NCI-H2227 treated with DMSO at 0.1 percent for 48 hours (cell line): Measurements from ENCODE around the gene PRKCH.

Experiments
- DNase-seq: peaks from one replicate; lab custom pipeline; 2025; lab: John Stamatoyannopoulos, UW

The PRKCH gene

DNA sequence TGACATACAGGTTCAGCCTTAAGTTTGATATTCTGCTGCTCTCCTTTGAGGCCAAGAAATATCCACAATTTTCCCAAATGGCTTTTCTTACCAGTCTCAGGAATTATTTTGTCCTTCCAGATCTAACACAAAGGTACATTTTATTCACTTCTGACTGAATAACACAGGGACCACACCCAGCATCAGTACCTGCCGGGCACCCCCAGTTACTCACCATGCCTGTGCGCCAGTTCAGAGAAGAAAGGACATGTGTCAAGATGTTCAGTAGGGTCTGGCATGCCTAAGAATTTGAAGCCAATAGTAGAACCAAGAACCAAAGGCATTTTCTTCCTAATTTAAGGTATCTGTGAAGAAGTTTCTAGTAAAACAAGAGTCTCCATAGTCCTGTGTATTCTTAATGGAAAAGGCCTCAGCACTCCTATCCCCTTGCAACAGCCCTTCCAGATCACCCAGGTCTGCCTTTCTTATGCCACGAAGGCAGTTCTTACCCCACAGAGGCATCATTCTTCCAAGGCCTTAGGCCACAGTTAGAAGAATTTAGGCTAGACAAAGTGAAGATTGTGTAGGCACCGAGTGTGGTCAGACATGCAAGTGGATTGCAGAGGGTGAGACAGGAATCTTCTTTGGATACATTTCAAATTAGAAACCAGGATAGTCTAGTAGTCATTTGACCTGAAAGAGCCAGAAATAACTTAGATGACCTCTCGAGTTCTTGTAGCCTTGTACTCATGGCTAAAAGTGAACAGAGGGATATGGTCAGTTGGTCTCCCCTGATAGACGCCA, 233.9 kb downstream of the PRKCH start:
- DNase-seq = no peak

DNA sequence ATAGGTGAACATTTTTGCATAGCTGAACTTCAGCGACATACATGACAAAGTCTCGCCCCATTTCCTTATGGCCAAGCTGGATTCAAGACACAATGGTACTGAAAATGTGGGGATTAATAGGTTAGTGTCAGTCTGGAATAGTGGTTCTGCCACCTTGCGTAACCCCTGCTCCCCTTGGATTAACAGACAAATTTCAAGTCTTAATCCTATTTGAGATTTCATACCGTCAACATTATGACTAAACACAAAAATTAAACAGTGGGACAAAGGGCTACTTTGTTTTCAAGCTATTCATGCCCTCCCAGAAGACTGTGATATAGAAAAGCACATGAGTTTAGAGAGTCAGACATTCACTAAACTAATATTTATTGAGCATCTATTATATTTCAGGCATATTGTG, 235.1 kb downstream of the PRKCH start:
- DNase-seq = no peak

DNA sequence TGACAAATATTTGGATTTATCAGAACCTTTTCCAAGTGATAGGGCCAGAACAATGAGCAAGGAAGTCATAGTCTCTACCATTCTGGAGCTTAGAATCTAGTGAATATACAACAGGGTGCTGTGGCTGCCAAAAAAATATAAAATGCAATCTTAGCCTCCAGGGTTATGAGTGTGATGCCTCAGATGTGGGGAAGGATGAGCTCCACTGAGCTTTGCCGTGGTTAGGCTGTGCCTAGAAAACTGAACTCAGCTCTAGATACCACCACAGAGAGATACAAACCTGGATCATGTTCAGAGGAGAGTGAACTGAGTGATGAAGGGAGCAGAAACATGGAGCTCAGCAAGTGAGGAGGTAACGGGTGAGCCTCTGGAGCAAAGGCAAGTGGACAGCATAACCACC, 235.9 kb downstream of the PRKCH start:
- DNase-seq = no peak

DNA sequence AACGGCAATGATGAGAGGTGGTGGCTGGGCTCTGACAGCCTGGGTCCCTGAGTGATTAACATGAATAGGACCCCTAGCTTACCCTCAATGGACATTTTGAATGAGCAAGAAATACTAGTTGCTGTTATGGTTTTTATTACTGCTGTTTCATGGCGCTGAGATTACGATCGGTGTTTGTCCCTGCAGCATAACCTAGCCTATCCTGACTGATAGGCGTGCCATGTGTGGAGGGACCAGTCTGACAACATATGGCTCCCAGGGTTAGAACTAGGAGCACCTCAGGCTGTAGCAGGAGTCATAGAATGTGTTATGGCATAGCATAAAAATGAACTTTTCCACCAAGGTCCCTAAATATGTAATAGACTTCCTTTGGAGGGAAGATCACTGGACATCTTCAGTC, 236.5 kb downstream of the PRKCH start:
- no peak for DNase-seq

DNA sequence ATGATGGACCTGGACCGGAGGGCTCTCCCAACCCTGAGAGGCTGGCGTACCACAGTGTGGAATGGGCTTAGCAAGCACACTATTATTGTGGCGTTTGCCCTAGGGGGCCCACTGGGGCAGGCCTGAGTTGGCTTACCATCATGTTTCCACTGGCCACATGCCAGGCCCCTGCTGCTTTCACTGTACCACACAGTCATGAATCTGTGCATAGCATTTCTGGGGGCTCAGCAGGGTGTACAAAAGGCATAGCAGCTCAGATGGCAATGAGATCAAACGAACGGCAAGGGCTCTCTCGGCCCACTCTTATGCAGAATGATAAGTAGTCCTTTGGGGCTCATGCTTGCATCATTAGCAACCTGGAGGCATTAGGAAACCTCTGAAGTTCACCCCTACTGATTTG, 236.9 kb downstream of the PRKCH start:
- no peak for DNase-seq

DNA sequence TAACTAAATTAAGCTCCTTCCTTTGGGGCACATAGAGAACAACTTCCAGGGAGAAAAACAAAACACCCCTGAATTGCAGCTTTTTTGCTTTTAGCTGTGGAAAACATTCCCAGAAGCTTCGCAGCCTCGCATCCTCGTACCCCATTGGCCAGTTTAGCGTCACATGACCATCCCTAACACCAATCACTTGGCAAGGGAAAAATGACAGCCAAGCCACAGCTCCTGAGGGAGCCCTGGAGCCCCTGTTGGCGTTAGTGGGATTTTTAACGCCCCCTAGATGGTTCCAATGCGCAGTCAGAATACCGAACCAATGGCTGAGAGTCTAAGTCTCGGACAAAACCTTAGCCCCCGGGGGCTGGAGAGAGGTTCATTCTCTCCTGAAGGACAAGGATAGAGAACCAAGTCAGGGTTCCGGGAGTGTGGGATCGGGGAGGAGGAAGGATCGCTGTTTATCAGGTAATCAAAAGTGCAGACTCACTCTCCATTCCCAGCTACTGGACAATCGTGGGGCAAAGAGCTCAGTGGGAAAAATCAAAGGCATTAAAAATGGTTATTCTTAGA, 238.3 kb downstream of the PRKCH start:
- DNase-seq = peak; percentile 79

DNA sequence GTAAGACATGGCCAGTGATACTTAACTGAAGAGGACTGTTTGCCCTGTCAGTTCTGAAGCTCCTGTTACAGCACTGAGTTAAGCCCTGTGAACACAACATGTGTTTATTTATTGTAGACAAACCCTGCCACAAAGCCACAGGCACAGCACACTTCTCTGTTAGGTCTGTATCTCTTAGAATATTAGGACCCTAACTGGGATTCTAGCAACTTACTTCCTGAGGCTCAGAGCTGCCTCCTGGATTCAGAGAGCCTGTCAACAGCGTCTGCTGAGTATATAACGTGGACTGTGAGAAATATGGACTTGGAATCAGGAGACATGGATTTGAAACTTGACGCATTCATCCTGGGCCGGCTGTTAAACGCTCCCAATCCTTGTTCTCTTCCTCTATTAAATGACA, 238.9 kb downstream of the PRKCH start:
- DNase-seq = no peak

DNA sequence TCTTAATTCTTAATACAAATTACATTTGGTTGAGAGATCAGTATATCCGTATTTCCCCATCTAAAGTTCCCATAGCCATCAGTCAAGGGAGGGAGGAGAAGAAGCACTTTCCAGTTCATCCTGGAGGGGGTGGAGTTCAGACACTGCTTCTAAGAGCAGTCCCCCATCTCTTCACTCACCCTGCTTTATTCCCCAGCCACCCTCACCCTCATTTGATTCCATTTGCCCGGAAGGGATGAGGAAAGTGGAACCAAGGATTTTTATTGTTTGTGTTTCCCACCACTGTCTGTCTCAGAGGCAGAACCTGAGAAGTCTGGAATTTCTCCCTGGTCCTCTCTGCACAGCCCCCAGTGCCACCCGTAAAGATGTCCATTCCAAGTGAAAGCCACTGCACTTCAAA, 239.7 kb downstream of the PRKCH start:
- DNase-seq = no peak

DNA sequence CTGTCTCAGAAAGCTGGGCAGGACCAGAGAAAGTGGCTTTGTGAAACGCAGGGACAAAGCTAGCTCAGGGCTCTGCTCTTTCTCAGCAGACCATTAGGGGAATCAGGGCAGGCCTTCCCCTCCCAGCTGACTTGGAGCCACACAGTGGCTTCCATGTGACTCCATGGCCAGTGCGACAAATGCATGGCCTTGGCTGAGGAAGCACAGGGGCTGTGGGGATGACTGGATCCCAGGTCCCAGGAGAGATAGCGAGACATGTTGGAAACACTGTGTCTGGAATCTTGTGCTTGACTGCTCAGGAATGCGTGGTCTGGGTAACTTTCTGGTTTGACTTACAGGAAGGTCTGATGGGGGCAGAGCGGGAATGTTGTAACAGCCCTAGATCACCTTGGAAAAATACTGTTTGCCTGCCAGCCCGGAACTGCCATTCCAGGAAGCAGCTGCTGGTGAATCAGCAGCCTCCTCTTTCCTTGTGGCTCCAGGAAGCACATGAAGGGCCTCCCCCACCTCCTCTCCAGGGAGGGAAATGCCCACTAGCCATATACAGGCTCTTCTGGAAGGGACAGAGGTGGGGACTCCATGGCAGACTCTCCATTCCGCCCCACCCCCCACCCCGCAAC, 240.4 kb downstream of the PRKCH start:
- no peak for DNase-seq

DNA sequence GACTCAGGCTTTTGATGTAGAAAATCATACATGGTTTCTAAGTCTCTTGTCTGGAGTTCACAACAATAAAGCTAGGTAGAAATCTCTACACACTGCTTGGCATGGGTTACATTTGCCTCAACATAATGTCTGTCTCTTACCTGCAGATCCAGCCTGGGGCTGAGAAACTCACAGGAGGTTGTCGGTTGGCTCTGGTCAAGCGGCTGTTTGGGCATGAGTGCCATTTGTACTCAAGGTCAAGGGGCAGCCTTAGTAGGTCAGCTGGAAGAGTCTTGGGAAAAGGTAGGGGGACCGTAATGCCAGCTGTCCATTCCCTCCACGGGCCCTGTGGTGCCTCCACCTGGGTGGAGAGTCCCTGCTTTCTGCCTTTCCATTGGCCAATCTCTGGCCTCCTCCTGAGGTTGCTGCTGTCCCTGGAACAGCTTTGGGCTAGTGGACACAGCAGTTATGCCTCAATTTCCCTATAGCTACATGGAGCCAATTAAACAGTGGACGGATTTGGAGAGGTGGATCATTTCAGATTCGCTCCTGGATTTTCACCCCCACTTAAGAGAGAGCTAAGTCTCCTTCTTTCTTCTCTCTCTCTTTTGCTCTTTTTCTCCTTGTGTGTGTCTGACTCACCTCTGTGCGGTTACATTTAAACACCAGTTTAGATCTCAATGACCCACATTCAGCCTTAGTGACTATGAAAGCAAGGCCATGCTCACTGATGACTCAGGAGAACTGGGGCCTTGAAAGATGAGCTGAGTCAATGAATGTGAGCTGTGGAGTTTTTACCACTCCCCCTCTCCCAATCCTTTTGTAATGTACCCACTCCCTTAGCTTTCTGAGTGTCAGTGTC, 241.2 kb downstream of the PRKCH start:
- DNase-seq = no peak

DNA sequence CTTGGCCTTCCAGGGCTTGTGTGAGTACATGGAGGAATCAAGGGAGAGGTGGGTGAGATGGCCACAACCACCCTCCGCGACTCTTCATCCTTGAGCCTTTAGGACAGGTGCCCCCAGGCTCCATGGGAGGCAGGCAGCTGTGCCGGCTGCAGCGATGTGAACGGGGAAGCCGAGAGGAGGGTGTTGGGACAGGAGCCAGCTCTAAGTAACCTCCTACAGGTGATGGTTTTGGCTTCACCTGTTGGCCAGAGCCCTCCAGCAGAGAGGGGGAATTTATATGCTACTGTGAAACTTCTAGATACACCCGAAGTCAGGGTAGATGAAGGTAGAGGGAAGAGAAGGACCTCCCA, 241.8 kb downstream of the PRKCH start:
- no peak for DNase-seq

DNA sequence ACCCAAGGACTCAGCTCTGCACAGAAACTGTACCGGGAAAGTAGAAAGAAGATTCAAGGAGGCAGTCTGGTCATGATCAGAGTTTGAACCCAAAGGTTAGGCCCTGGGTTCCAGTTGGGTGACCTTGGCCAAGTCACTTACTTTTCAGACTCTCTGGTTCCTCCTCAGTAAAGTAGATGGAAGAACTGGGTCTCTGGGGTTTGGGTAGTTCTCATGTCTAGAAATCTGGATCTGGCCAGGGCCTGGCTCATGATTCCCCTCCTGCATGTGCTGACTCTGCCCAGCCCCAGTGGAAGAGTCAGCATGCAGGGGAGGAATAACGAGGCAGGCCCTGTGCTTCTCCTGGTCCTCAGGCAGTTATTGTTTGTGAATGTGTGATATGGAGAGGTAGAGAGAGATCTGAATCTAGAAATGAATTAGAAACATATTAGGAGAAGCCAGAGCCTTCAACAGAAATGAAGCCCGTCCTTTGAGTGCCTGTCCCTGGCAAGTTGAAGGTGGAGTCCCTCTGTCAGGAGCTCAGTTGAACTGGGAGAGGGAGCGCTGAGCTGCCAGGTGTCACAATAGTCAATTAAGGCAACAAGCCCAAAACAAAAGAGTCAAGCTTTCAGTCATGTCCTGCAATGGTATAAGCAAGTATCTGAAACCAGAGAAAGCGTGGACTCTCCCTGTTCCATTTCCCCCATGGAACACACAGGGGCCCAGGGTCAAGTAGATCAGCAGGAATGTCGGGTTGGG, 242.7 kb downstream of the PRKCH start:
- DNase-seq = no peak

DNA sequence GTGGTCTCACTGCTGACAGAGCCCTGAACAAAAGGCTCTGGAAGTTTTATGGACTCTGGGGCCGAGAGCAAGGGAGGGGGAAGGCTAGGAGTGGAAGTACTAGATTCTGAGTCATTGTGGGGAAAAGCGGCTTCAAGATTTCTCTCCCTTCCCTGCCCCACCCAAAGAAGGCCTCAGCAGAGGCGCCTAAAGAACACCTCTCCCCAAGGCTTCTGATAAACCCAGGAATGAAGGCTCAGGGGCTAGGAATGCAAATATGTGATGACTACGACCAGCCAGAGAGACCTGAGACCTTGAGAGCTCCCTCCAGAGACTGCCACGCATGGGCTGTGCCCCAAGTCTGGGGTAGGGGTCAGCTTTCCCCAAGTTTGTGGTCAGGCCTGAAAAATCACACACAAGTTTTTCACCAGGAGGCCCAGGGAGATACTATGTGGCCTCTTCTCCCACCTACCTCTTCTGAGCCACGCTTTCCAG, 243.3 kb downstream of the PRKCH start:
- DNase-seq = no peak

DNA sequence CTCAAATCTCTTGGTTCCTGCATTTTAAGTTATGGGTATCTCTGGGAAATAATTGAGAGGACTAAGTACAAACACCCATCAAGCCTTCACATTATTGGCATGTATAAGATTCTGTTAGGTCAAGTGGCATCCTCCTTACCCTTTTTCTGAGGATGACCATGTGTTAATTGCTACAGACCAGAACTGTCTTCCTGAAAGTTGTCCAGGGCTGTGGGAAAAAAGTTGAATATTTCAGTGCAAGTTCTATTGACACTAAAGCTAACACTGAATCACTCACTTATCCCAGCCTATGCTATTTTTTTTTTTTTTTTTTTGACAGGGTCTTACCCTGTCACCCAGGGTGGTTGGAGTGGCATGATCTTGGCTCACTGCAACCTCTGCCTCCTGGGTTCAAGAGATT, 243.8 kb downstream of the PRKCH start:
- DNase-seq = no peak

DNA sequence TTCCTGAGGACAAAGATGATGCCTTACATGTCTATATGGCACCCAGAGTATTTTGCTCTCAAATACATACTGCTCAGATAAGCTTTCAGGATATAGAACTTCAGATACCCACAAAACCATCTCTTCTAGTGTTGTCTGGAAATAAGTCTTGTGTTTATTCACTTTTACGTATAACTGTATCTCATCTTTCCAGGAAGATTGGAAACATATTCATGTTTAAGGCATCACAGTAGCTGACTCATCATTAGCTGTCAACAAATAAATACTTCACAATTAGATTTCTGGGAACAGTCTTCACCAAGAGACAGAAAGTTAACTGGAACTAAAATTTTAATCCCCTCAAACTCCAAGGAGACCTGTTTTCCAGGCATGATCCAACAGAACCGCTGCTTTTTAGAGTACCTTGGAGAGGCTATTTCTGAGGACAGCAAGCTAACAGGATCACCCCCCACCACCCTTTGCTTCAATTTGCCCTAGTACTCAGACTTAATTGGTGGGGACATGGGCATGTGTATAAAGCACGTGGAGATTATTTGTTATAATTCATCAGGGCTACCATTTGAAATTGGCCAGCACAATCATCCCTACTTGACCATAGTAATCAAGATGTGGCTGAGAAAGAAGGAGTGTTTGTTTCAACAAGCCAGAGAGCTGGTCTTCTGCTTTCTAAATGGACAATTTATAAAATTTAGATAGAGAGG, 244.6 kb downstream of the PRKCH start:
- DNase-seq = no peak

DNA sequence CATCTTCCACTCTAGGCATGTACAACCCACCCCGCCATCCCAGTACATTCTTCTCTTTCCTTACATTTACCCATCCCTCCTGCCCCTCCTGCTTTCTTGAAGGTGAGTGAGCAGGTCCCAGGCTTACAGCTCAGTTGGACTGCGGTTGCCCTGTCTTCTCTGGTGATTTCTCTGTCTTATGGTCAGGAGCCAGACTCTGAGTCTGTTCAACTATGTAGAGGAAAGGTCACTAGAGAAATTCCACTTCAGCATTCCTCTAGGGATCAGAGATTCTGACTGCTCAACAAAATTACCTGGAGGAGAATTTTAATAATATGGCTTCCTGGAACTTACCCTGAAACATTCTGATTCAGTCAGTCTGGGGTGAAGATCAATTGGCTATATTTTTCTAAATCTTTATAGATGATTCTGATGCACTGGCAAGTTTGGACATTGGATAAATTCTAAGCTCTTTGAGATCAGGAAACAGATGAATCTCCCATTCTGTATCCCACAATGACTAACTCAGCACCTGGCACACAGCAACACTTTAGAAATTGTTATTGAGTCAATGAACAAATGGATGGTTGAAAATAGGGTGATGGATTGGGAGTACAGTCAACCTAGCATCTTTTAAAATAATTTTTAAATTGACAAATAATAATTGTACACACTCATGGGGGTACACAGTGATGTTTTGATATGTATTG, 245.3 kb downstream of the PRKCH start:
- no peak for DNase-seq

DNA sequence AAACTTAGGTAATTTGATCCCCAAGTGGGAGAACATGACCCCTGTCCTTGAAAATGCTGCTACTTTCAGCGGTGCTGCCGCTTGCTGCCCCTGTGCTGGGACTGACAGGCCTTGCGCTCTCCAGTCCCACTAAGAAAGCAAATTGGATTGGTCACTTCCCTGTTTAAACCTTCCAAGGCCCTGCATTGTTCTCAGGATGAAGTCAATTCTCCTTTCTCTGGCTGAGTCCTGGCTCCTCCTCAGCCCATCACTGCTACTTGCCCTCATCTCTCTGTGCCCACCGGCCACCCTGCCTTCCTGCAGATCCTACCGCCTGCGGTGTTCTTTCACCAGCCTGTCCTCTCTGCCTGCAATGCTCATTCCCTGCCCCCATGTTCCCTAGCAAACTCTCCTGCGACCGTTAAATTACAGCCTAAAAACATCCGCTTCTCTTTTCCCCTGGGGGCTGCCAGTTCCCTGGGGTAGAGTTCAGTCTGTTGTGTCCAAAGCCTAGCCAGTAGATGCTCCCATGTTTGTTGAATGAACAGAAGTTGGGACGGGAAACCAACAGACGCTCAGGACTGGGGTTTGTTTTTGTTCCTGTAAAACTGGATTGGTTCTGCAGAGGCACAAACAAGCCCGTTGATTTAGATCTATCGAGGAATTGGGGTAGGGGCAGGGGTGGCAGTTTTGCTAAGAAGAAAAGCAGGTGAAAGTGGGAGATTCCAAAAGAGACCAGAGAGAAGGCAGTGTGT, 246.6 kb downstream of the PRKCH start:
- no peak for DNase-seq

DNA sequence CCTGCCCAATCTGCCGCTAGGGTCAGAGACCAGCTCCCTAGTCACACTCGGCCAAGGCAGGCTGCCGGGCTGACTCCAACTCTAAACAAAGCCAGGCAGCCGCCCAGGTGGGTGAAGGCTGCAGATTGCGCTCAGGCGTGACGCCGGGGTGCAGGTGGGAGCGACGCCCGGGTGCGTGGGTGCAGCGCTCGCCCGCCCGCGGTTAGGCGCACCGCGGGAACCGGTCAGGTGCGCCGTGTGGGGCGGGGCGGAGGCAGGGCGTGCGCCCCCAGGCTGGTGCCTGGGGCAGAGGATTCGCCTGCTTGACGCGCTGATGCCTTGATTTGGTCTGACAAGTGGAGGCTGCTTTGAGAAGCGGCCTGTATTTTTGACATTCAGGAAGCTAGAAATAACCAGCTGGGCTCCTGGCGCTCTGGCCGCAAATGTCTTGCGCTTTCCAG, 247.2 kb downstream of the PRKCH start:
- no peak for DNase-seq

DNA sequence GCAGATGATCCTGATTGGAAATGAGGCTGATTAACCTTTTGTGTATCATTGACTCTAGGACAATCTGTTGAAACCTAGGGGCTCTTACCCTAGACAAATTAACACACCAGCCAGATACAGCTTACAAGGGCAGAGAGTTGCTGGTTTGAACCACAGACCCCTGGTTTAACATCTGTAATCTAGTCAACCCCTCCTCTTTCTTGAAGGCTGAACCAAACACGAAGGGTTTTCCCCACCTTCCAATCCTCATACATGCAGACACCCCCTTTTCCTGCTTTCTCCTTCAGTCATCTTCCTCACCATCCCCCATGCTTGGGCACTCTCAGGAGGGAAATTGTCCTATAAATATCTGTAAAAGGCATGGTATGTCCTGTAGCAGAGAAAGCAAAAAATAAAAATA, 247.9 kb downstream of the PRKCH start:
- no peak for DNase-seq
